Activated CD4-positive, alpha-beta T cell treated with anti-CD3 and anti-CD28 coated beads, Interleukin-2, amount 50 U/mL, for 24 hours (primary cell): ENCODE results near the gene EAPP.
"Not testable (repeated sequence)": the region's sequence is repeated elsewhere in the genome, so short reads cannot be mapped to it uniquely, and the experiment has no call there.

Experiments
- DNase-seq, 2 donors: peaks; one replicate each; pipeline ENCODE4 v3.0.0-alpha.2; 2020; ENCODE audit warnings: low read depth in 1 of 2, low spot score in 1 of 2

The EAPP gene

GRCh38 chr14:34488528-34488927 is 51.0 kb downstream of the EAPP start:
- no peak for DNase-seq

- no peak for DNase-seq
Observed at GRCh38 chr14:34484726-34485125, 54.8 kb downstream of the EAPP start.

GRCh38 chr14:34482463-34482862 is 57.0 kb downstream of the EAPP start:
- no peak for DNase-seq

- no peak for DNase-seq
Observed at GRCh38 chr14:34479694-34480093, 59.8 kb downstream of the EAPP start.

- DNase-seq, result no peak
Observed at GRCh38 chr14:34478261-34478660, 61.2 kb downstream of the EAPP start.

- DNase-seq, result not testable (repeated sequence)
Observed at GRCh38 chr14:34476036-34476435, 63.5 kb downstream of the EAPP start.

- no peak for DNase-seq
Observed at GRCh38 chr14:34475163-34475562, 64.3 kb downstream of the EAPP start.

- no peak for DNase-seq
Observed at GRCh38 chr14:34474187-34474679, 65.3 kb downstream of the EAPP start.

GRCh38 chr14:34472706-34473279 is 66.7 kb downstream of the EAPP start:
- DNase-seq, result no peak

GRCh38 chr14:34470319-34470718 is 69.2 kb downstream of the EAPP start:
- DNase-seq, result no peak

- no peak for DNase-seq
Observed at GRCh38 chr14:34466691-34467090, 72.8 kb downstream of the EAPP start.
